SK-N-SH treated with all-trans-retinoic acid at 6 μM for 48 hours (cell line): ENCODE data around the gene KCNIP4.

Experiments
- CREB5 ChIP-seq: fragments of 250-450 bp; sonication (Bioruptor Pico); IDR thresholded peaks from 2 replicates; pipeline ENCODE4 v1.5.1; 2020; ENCODE audit warnings: low read depth, mild to moderate bottlenecking, moderate library complexity
- PATZ1 ChIP-seq: fragments of 250-450 bp; sonication (Bioruptor Pico); IDR thresholded peaks from 2 replicates; pipeline ENCODE4 v1.8.0; 2020; ENCODE audit warnings: mild to moderate bottlenecking, moderate library complexity, borderline replicate concordance

- TF ChIP-seq PATZ1 (no peak), CREB5 (no peak)
These were observed 644.1 kb downstream of the KCNIP4 start for GRCh38 chr4:21304540-21304887.
